ENCODE measurements around the gene JHY. TPM values are rescaled to one million over a fixed set of nuclear protein-coding genes. Genes with fewer than 3 reads are reported as not detected.

JHY gene
- total RNA-seq, 1 experiment from 2014 or later, result 3.1 TPM

DNA sequence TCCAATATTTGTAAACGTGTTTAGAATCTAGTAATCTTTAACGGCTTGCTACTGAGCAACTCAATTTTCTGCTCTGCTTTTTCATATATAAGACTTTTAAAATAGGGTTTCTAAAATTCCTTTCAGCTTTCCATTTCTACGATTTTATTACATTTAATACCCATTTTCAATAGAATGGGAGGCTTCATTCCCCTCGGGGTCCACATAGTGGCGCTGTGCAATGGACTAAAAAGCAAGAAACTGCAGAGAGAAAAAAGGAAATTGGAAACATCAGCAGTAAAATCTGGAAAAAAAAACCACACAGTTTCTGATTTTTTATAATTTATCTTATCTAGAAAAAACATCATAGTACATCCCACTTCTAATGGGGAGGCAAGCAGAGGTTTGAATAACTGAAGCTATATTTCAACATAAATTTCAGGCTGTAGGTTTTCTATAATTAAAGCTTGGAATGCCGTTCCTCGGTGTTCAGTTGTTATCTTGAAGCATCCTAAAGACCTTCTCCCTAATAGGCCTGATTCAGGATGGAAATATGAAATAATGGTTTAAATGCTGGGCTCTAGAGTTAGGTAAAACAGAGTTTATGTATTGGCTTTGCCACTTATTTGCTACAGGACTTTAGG is 18.7 kb upstream of the JHY start:
- DNase-seq (ENCODE audit: low read depth), result peak; percentile 27
- in situ Hi-C loops (cut with HindIII; ENCODE audit: low pct_unique_long_range_greater_than_20kb, low sequenced_read_pairs), result loop anchor here (25.0 kb wide), 1 partner anchor 198 kb away; the partner anchor contains the start of gene HSPA8

DNA sequence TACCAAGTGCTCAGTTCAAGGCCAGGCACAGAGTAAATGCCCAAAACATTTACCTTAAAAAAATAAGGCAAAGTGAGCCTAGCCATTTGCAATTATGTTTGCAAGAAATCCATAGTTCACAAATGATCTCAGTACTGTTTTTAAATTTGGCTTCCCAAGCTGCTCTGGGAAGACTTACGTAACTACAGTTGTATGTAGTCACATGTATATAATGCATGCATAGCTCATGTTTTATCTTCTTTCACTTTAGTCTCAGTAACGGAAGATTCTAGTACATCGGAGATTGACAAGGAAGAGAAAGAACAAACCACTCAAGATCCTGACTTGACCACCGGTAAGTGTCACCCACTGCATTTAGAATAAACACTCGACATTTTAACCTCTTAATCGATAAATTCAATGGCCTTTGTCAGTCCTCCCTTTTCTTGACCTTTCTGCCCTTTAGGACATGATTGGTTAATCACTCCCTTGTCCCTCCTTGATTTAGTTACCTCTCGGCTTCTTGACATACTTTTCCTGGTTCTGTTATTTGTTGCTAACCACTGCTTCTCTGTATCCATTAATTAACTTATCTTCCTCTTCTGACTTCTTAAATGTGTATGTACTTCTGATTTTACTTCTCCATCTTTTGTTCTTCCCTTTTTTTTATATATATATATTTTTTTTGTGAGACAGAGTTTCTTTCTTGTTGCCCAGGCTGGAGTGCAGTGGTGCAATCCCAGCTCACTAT is 18.0 kb upstream of the JHY start:
- in situ Hi-C loops (cut with HindIII; ENCODE audit: low pct_unique_long_range_greater_than_20kb, low sequenced_read_pairs), result loop anchor here (25.0 kb wide), 1 partner anchor 198 kb away; the partner anchor contains the start of gene HSPA8
- no peak for DNase-seq (ENCODE audit: low read depth)

DNA sequence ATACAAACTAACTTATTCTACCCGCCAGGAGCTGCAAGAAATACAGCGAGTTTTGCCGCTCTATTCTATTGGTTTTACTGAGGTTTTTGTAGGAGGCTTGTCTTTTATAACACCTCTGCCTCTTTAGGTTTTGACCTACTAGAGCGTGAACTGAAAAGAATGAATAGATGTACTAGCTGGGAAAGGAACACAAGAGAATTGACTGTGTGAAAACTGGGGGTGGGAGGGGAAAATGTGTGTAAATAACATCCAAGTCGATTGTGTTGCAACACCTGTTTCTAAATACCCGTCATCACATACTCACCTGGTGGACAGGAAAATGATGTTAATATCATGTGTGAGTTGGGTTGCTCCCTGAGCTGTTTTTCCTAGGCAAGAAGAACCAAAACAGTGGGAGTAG is 12.9 kb upstream of the JHY start:
- in situ Hi-C loops (cut with HindIII; ENCODE audit: low pct_unique_long_range_greater_than_20kb, low sequenced_read_pairs), result loop anchor here (25.0 kb wide), 1 partner anchor 193 kb away; the partner anchor contains the start of gene HSPA8
- DNase-seq (ENCODE audit: low read depth), result no peak

DNA sequence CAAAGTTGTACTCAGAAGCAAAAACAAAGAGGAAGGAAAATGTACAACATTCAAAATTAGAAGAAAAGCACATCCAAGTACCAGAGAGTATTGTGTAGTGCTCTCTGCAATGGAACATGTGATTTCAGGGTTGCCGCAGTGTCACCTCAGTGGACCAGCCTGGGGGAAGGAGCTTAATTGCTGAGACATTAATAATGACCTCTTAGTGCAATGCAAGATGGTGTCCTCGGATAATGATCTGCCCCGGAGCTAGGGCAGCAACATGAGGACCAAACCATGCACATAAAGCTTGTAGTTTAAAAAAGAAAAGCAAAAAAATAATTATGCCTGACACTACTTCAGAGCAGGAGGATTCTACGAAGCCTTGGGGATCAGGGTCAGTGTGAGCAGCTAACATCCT is 11.3 kb upstream of the JHY start:
- no peak for DNase-seq (ENCODE audit: low read depth)

DNA sequence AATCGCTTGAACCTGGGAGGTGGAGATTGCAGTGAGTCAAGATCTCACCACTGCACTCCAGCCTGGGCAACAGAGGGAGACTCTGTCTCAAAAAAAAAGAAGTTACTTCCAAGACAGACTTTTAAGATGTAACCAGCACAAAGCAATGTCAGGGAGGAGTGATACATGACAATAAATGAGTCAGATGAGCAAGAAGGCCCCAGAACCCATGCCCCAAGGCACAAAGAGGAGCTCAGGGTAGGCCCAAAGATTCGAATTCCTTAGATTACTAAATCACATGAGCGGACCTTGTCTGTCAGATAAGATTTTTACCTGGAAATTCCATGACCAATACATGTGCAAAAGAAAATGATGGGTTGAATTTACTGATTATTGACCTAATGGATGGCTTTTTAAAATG is 10.5 kb upstream of the JHY start:
- DNase-seq (ENCODE audit: low read depth), result no peak
- in situ Hi-C loops (cut with HindIII; ENCODE audit: low pct_unique_long_range_greater_than_20kb, low sequenced_read_pairs), result loop anchor here (25.0 kb wide), 1 partner anchor 190 kb away; the partner anchor contains the start of gene HSPA8

More for the DNA sequence above, 11.3 kb upstream of the JHY start:
- in situ Hi-C loops (cut with HindIII; ENCODE audit: low pct_unique_long_range_greater_than_20kb, low sequenced_read_pairs), result loop anchor here (25.0 kb wide), 1 partner anchor 191 kb away; the partner anchor contains the start of gene HSPA8

DNA sequence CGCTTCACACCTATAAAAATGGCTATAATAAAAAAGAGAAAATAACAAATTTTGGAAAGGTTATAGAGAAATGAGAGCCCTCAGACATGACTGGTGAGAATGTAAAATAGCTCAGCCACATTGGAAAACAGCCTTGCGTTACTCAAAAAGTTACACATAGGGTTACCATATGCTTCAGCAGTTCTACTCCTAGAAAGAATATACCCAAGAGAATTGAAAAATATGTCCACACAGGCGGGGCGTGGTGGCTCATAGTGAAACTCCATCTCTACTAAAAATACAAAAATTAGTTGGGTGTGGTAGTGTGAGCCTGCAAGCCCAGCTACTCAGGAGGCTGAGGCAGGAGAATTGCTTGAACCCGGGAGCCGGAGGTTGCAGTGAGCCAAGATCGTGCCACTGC is 7.6 kb upstream of the JHY start:
- in situ Hi-C loops (cut with HindIII; ENCODE audit: low pct_unique_long_range_greater_than_20kb, low sequenced_read_pairs), result loop anchor here (25.0 kb wide), 1 partner anchor 187 kb away; the partner anchor contains the start of gene HSPA8
- no peak for DNase-seq (ENCODE audit: low read depth)

DNA sequence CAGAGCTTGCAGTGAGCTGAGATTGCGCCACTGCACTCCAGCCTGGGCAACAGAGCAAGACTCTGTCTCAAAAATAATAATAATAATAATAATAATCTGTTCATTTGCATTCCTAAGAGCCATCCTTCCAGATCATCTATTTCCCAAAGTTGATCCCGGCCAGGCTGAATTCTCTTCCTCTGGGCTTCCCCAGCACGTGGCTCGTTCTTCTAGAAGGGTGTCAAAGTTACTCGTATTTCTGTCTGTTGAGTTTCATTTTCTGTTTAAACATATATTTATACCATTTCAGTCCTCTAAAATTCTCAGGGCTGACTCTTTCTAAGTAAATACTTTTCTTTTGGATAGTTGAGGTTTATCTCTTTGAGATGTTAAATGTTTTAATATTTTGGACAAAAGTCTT is 4.8 kb upstream of the JHY start:
- in situ Hi-C loops (cut with HindIII; ENCODE audit: low pct_unique_long_range_greater_than_20kb, low sequenced_read_pairs), result no loop called here
- no peak for DNase-seq (ENCODE audit: low read depth)

DNA sequence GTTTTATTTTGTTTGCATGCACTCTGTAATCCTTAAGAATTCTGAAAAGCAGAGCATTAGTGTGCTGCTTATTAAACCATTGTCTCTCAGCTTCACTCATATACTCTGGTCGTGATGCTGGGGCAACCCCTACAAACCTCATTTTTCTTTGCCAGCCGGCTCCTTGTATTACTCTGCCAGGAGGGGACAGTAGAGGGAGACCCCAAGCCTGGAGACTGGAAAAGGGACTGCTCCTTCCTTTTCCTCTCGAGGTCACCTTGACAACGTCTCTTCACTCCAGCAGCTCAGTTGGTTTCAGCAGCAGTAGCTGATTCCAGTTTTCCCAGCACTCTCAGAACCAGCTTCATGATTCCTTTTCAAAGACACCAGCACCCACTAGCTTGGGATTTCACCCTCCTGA is 2.8 kb upstream of the JHY start:
- no peak for DNase-seq (ENCODE audit: low read depth)
- in situ Hi-C loops (cut with HindIII; ENCODE audit: low pct_unique_long_range_greater_than_20kb, low sequenced_read_pairs), result no loop called here

DNA sequence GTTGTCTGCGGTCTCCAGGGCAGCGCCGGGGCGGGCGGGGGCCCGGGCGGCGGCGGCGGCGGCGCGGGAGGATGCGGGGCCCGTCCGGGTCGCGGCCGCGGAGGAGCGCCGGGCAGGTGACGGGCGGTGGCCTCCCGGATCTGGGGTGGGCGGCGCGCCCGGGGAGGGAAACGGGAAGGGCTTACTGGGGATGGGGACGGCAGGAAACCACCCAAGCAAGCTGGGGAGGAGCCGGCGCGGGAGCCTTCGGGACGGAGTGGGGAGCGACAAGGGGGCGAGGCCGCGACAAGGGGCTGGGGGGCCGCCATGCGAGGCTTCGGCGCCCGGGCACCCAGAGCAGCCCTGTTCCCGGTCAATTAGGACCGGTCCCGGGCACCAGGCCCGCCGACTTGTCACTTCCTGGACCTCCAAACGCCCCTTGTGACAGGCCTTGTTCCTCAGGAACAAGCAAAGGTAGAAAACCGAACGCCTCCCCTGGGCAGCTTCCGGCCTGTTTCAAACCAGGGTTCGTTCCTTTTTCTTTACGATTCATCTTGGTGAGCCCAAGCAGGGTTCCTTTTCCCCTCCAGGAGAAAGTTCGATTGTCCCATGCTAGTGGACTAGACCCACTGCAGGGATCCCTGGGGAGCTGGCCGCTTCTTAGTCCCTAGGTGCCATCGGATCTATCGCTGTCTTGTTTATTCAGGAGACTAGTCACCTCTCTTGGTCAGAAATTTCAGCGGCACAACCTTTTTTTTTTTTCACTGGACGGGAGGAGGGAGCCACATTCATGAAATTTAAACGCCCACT is 492 bp downstream of the JHY start:
- in situ Hi-C loops (cut with HindIII; ENCODE audit: low pct_unique_long_range_greater_than_20kb, low sequenced_read_pairs), result no loop called here
- DNase-seq (ENCODE audit: low read depth), result peak; percentile 82

DNA sequence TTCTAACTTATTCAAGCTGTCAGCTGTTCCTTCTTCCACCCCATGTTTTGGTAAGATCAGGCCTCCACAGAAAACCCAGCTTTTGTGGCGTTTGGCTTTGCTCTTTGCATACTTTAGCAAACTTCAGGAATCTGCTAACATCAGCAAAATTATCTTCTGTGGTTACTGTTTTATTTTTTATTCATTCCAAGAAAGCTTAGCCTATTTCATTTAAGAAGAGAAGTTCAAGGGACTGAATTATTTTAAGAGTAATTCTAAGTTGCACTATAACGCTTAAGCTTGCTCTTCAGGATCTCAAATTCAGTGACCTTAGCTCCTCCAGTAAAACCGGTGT is 1.1 kb downstream of the JHY start:
- in situ Hi-C loops (cut with HindIII; ENCODE audit: low pct_unique_long_range_greater_than_20kb, low sequenced_read_pairs), result no loop called here
- DNase-seq (ENCODE audit: low read depth), result no peak

DNA sequence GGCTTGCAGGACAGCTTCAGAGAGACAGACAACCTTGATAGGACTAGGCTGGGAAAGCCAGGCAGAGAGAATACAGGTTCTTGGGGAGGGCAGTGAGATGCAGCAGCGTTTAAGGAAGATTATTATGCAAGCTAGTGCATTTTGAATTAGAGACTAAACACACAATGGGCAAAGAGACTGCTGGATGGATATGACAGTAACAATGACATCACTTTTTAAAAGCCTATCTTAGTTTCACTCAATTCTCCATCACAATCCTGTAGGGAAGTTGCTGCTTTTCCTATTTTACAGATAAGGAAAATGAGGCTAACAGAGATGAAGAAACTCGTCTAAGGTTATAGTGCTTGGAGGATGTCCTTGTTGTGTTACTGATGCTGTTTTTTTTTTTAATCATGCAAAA is 5.6 kb downstream of the JHY start:
- DNase-seq (ENCODE audit: low read depth), result no peak
- in situ Hi-C loops (cut with HindIII; ENCODE audit: low pct_unique_long_range_greater_than_20kb, low sequenced_read_pairs), result no loop called here

DNA sequence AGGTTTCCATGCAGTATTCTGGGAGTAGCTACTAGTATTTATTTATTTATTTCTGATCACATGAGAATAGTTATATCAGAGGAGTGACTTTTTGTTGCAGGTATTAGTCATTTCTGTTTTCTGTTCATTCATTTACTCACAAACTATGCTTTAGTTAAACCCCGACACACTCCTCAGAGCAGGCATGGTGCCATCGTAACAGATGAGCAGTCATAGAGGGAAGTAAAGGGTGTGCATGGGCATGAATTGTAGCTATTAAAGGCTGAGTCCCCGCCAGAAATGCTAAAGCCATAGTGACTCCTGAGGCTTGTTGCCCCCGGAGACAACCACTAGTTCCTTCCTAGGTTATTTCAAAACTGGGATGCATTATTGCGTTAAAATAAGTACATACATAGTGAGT is 10.6 kb downstream of the JHY start:
- peak; percentile 87 for DNase-seq (ENCODE audit: low read depth)
- in situ Hi-C loops (cut with HindIII; ENCODE audit: low pct_unique_long_range_greater_than_20kb, low sequenced_read_pairs), result no loop called here

DNA sequence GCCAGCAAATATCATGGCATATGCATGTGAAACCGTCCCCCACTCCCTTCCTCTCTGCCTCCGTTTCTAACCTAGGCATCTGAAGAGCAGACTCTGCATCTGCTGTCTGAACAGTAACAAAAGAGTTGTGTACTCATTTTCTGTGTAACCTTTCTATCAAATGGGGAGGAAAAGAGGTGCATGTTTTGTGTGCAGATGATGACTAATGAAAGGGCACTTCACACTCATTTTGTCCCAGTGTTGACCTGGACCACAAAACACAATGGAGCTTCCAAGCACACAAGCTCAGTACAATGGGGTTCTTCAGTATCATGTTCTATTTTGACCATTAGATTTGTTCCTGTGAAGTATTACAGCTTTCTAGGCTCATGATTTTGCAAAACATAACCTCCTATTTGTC is 13.0 kb downstream of the JHY start:
- in situ Hi-C loops (cut with HindIII; ENCODE audit: low pct_unique_long_range_greater_than_20kb, low sequenced_read_pairs), result no loop called here
- no peak for DNase-seq (ENCODE audit: low read depth)

DNA sequence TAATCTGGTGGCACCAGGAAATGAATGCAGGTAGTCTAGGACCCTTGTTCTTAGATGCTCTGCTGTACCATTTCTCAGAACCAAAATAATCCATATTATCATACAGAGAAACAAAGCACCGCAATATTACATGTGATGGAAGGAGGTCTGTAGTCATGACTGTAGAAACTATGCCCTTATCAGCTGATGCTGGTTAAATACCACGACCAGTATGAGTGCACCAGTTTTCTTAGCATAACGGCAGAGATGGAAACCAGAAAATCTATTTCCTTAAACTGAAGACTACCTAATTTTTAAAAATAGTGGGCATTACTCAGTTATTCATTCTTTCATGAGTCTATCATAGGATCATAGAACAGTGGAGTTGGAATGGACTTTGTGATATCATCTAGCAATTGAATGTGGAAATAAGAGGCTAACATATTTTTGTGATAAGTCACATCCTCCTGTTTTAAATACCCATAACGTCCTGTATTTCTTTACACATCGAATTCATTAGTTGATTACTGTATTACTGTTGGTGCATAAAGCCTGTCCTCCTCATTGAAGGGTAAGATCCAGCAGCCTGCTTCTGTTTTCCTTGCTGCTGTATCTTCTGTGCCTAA is 15.1 kb downstream of the JHY start:
- DNase-seq (ENCODE audit: low read depth), result peak; percentile 23
- in situ Hi-C loops (cut with HindIII; ENCODE audit: low pct_unique_long_range_greater_than_20kb, low sequenced_read_pairs), result no loop called here

DNA sequence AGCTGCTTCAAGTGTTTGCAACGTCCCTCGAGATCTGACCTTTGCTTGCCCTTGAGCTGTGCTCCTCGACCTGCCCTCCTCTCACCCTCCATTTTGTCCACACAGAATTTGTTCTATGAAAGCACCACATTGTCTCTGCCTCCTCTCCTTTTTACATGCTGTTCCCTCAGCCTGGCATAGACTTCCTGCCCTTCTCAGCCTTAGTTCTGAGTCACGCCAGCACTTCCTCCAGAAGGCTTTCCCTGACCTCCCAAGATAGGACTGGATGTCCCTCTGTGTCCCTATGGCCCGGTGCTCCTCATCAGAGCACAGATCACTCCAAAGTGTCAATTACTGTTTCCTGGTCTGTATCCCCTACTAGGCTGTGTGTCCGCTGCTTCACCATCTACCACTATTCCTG is 16.2 kb downstream of the JHY start:
- DNase-seq (ENCODE audit: low read depth), result no peak
- in situ Hi-C loops (cut with HindIII; ENCODE audit: low pct_unique_long_range_greater_than_20kb, low sequenced_read_pairs), result no loop called here

DNA sequence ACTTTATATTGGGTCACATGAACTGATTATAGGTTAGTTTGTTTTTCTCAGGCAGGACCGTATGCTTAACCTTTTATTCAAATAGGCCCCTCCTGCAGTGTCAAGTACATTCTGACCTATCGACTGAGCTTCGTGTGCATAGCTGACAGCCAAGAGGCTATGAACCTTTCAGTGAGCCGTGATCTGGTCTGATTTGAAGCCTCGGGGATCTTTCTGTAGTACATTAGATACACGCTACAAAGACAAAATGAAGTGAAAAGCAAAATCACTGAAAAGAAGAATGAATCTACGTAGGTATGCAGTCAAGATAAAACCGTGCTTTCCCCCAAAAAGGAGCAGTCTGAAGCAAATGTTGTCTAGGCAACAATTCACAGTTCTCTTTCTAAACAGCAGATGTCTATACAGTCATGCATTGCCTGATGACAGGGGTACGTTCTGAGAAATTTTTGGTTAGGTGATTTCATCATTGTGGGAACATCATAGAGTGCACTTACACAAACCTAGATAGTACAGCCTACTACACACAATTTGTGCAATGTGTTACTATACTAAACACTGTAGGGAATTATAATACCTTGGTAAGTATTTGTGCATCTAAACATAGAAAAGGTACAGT is 18.1 kb downstream of the JHY start:
- DNase-seq (ENCODE audit: low read depth), result no peak
- in situ Hi-C loops (cut with HindIII; ENCODE audit: low pct_unique_long_range_greater_than_20kb, low sequenced_read_pairs), result no loop called here

DNA sequence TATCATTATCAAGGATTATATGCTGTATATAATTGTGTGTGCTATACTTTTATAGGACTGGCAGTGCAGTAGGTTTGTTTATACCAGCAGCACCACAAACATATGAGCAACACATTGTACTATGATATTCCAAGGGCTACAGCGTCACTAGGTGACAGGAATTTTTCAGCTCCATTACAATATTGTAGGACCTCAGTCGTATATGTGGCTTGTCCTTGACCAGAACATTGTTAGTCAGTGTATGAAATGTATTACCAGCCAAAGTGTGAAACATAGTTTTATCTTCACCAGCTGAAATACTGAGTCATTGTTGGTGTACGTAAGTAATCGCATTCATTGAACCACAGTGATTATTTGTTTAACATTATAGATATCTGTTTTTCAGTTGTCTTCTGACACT is 20.4 kb downstream of the JHY start:
- no peak for DNase-seq (ENCODE audit: low read depth)
- in situ Hi-C loops (cut with HindIII; ENCODE audit: low pct_unique_long_range_greater_than_20kb, low sequenced_read_pairs), result no loop called here

DNA sequence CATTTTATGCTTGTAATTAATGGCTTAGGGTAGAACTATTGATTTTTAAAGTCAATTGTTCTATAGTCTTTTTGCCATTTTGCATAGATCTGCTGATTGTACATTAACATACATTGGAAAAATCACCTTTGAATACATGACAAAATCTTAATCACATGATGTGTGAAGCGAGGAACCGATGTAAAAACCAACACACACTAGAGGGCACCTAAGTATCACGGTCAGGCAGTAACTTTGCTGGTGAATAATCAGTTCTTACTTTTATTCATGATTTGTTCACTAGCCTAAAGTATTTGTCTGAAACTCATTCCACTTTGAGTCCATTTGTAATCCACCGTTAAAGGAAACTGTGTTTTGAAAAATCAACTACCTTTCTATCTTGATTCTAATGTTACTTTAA is 28.2 kb downstream of the JHY start:
- no peak for DNase-seq (ENCODE audit: low read depth)
- in situ Hi-C loops (cut with HindIII; ENCODE audit: low pct_unique_long_range_greater_than_20kb, low sequenced_read_pairs), result no loop called here
